GM19438 (cell line): ENCODE data around the gene NOTCH2.

Experiments
- ATAC-seq: cut with Tn5 transposase; IDR thresholded peaks from one replicate; pipeline ENCODE4 v1.9.1; 2021; ENCODE audit warnings: low read depth; ENCODE audit not compliant: unreplicated experiment

NOTCH2 gene

DNA sequence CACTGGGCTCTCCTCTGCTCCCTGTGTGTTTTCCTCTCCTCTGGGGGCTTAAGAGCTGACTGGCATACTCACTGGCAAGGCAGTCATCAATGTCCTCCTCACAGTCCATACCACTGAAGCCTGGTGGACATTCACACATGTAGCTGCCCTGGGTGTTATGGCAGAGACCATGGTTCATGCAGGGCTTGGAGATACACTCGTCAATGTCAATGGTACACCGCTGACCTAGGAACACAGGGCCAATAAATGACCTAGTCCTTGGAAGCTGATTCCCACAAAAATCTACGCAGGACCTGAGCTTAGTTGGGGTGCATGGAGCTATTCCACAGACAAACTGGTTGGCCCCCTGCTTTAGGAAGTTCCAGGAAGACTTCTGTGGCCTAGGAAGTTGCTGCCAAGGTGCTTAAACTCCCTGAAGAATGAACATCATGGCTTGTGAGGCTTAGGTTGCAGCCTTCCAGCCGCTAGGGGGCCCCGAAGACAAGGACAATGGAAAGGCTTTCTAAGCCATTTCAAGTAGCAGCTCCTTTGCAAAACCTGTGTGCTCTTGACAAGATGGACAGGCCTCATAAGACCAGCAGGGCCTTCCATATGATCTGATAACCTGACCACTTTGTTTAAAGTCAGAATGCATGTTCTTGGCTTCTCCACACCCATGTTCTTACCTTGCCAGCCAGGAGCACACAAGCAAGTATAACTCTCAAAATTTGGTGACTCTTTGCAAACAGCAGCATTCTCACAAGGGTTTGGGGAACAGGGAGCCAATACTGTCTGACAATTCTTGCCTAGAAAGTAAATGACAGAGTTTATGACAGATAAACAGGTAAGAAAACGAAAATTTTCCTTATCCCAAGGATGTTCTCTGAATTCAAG lies 120.9 kb downstream of the NOTCH2 start:
- no peak for ATAC-seq

GRCh38 chr1:119947468-119947867 lies 122.0 kb downstream of the NOTCH2 start:
- no peak for ATAC-seq

DNA sequence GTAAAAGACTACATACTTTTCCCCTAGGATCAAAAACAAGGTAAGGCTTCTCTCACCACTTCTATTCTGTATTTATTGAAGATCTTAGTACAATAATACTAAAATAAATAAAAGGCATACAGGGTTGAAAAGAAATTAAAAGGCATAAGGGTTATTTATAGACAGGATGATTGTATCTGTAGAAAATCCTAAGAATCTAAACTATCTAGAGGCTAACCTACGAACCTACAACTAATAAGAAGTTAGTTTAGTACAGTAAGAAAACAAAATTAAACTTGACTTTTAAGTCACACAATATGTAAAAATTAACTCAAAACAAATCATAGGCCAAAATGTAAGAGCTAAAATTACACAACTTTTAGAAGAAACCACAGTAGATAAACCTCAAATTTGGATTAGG lies 122.7 kb downstream of the NOTCH2 start:
- ATAC-seq: no peak

DNA sequence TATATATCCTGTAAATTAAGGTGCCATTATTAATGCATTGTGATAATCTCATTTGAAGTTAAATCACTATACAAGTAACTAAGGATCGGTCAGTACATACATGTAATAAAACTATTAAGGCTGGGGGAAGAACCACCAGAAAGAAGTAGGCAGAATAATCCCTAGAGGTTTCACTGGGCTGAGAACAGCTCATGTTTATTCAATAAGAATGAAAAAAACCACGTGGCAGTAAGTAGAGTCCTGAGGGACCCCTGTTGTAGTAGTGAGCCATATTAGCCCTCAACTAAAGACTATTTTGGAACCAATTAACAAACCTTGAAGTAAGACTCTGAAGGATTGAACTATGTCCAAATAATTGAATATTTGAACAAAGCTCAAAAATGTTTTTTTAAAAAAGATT lies 126.2 kb downstream of the NOTCH2 start:
- no peak for ATAC-seq

DNA sequence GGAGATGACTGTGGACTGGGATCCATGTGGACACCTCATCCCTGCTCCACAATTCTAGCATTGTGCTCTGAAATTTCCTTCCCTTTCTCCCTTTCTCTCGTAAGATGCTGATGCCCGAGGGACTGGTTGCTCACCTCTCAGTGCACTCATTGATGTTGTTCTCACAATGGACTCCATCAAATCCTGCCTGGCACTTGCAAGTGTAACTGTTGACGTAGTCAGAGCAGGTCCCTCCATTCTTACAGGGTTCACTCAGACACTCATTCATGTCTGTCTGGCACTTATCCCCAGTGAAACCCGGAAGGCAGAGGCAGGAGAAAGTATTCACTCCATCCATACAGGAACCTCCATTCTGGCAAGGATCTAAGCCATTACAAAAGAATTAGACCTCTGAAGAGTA lies 128.1 kb downstream of the NOTCH2 start:
- ATAC-seq: no peak

DNA sequence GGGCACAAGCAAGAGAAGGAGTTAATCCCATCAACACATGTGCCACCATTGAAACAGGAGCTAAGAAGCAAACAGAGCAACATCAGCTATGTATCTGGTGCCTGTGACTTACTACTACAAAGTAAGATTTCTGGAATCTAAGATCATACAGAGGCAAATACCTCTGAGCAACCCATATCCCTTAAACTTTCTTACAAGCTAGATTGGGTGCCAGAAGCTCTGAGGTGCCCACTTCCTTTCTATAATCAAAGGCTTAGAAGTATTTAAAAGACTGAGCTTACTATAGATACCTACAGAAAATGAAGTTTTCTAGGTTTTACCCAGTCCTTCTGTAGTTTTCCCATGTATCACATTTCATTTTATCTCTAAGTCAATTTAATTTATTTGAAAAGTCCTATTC lies 128.8 kb downstream of the NOTCH2 start:
- no peak for ATAC-seq

DNA sequence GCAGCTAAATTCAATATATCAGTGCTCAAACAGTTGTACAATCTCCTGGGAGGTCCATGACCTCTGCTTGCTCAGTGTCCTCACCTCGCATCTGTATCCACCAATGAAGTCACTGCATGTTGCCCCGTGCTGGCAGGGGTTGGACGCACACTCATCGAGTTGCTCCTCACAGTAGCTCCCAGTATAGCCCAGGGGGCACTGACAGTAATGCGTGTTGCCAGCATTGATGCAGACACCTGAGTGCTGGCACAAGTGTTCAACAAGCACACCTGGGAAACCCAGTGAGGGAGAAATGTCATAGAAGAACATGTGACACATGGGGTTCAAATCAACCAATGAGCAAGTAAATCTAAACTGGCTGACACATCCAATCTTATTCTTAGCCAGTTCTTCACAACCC lies 132.3 kb downstream of the NOTCH2 start:
- no peak for ATAC-seq

- no peak for ATAC-seq
These were observed 133.5 kb downstream of the NOTCH2 start for GRCh38 chr1:119935915-119936314.

DNA sequence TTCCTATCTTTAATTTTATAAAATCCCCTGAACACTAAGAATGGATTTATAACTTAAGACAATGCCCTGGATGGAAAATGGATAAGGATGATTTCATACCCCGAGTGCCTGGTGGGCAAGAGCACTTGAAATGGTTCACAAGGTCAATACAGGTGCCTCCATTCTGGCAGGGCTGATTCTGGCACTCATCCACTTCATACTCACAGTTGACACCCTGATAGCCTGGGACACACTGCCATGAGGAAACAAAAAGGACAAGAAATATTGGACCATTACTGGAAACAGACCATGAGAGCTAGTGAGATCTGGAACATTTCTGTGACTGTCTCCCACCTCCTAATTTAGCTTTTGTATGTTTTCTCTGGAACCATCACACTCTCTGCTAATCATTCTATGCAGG lies 134.1 kb downstream of the NOTCH2 start:
- ATAC-seq: no peak

DNA sequence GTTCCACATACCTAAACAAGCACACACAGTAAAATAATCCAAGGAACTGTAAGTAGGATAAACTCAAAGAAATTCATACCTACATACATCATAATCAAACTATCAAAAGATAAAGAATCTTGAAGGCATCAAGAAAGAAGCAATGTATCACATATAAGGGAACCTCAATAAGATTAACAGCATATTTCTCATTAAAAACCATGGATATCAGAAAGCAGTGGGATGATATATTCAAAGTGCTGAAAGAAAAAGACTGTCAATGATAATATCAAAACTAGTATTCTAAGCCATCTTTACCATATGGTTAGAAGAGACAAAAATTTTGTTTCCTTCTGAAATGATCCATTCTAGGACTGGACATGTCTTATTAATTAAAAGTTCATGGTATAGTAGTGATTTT lies 136.1 kb downstream of the NOTCH2 start:
- ATAC-seq: no peak

DNA sequence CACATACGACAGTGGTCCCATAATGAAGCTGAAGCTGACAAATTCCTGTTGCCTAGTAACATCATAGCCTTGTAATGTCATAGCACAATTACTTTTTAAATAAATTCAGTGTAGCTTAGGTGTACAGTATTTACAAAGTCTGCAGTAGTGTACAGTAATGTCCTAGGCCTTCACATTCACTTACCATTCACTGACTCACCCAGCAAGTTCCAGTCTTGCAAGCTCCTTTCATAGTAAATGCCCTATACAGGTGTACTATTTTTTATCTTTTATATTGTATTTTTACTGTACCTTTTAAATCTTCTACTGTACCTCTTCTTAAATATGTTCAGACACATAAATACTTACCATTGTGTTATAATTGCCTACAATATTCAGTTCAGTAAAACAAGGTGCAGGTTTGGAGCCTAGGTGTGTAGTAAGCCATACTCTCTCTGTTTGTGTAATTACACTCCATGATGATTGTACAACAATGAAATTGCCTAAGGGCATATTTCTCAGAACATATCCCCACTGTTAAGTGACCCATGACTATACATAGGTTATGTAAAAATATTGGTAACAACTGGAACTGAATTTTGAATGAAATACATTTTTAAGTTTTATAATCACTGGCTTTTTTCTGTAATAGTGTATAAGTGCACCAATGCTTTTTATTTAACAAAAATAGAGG lies 139.7 kb downstream of the NOTCH2 start:
- ATAC-seq: no peak

DNA sequence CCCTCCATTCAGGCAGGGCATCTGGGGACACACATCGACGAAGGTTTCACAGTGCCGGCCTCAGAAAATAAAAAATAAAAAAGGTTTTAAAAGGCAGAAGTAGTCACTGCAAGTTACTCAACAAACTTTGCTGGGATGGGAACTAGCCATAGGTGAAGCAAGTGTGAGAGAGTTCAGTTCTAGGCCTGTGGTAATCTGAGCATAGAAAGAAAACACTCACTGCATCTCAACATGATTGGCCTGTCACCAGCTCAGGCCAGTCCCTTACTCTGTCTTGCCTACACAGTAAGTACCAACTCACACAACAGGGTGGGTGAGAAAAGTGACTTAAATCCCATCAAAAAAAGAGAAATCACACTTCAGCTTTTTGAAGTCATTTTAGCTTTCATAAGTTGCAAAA lies 142.9 kb downstream of the NOTCH2 start:
- ATAC-seq: no peak

DNA sequence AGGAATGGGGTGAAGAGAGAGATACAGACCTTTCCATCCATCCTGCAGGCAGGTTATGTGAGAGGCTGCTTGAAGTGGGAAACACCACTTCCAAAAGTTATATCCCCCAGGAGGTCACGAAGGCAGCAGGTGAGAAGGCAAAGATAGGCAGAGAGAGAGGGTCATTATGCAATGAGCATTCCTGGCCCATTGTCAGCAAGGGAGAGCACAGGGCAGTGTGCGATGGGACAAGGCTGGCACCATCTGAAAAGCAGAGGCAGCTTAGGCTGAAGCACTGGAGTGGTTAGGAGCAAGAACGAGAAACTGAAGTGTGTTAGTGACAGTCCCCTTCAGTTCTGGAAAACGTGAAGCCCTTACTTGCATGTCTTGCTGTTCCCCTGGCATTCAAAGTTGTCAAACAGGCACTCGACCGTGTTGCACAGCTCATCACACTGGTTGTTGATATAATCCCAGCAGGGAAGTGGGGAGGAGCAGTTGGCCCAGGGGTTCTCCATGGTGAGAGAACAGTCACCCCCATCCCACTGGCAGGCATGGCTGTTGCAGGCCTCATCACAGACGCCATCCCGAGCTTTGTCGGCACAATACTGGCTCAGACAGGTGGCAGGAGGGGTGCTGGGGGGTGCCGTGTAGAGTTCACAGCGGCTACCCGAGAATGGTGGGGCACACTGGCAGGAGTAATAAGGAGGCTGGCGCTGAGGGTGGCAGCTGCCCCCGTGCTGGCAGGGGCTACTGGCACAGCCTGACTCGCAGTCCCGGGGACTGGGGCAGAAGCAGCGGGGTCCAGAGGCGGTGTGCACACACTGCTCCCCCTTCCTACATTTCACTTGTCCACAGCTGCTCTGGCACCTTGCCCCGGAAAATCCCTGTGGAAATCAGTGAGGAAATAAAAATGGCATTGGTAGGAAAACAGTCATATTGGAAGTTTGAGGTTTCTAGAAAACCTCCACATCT lies 144.2 kb downstream of the NOTCH2 start:
- no peak for ATAC-seq

- ATAC-seq: no peak
These were observed 149.1 kb downstream of the NOTCH2 start for GRCh38 chr1:119920104-119920968.

- no peak for ATAC-seq
These were observed 150.2 kb downstream of the NOTCH2 start for GRCh38 chr1:119919241-119919640.

GRCh38 chr1:119918301-119918700 lies 151.2 kb downstream of the NOTCH2 start:
- ATAC-seq: no peak

DNA sequence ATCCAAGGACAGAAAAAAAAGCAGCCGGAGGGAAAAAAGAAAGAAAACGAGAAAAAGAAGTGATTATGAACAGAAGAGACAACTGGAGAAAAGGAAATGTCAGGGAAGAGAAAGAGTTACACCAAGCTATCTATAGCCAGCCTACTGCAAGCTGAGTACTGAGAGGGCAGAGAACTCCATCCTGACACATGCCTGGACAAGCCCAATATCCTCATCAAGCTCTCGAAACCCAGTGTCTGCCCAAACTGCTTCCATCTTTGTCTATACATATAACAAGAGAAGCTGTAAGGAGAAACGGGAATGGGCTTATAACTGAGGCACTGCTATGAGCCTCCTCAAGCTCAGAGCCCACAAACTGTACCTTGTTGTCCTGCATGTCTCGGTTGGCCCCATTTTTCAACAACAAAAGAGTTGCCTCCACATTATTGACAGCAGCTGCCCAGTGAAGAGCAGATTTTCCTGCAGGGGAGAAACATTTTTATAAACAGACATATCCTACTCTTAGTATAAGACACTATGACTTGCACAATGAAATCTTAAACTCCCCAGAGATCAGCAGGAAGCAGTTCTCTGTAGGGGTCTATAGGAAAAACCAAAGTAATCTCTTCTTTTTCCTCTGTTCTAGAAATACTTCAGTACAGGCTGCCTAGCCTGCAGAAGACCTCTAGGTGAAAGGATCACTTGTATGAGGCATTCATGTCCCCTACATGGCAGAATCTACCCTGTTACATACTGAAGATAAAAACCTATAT lies 152.0 kb downstream of the NOTCH2 start:
- ATAC-seq: no peak

GRCh38 chr1:119915517-119915916 lies 153.9 kb downstream of the NOTCH2 start:
- ATAC-seq: no peak

GRCh38 chr1:119914071-119914470 lies 155.4 kb downstream of the NOTCH2 start:
- no peak for ATAC-seq
